GM23338 (cell line): Measurements from ENCODE around the gene MAPK8. TPM values are rescaled to one million over a fixed set of nuclear protein-coding genes. Genes with fewer than 3 reads are reported as not detected.

Source experiments
- ATAC-seq: fragments of 200-7000 bp; cut with Tn5 transposase; 3 replicates; pipeline ENCODE4 v1.9.1; 2020
- DNase-seq: peaks from one replicate; pipeline ENCODE4 v3.0.0-alpha.2; 2015; ENCODE audit warnings: low spot score
- H2AFZ ChIP-seq: fragments of 200-600 bp; sonication (generic); 2 replicates; pipeline ENCODE4 v1.8.0; 2016; ENCODE audit warnings: antibody characterized with exemption, mild to moderate bottlenecking, moderate library complexity
- H3F3A ChIP-seq: fragments of 200-600 bp; sonication (generic); replicated peaks from 2 replicates; pipeline ENCODE4 v1.8.0; 2017; ENCODE audit warnings: antibody characterized with exemption, mixed run types, low read depth
- H3K27ac ChIP-seq: fragments of 200-600 bp; sonication (generic); 2 replicates; pipeline ENCODE4 v1.6.1; 2016; ENCODE audit warnings: low read depth
- H3K27me3 ChIP-seq: fragments of 200-600 bp; sonication (generic); 2 replicates; pipeline ENCODE4 v1.8.0; 2016; ENCODE audit warnings: mild to moderate bottlenecking, mixed run types, moderate library complexity; ENCODE audit not compliant: insufficient read depth
- H3K36me3 ChIP-seq: fragments of 200-600 bp; sonication (generic); 2 replicates; pipeline ENCODE4 v1.8.0; 2016; ENCODE audit warnings: mild to moderate bottlenecking; ENCODE audit not compliant: insufficient read depth
- H3K4me1 ChIP-seq: fragments of 200-600 bp; sonication (generic); 2 replicates; pipeline ENCODE4 v1.8.0; 2016; ENCODE audit warnings: mild to moderate bottlenecking, moderate library complexity; ENCODE audit not compliant: insufficient read depth
- H3K4me2 ChIP-seq: fragments of 200-600 bp; sonication (generic); 2 replicates; pipeline ENCODE4 v1.7.1; 2017; ENCODE audit warnings: mixed run types
- H3K4me3 ChIP-seq: fragments of 200-600 bp; sonication (generic); 2 replicates; pipeline ENCODE4 v1.6.1; 2016; ENCODE audit warnings: mixed run types
- H3K79me2 ChIP-seq: fragments of 200-600 bp; sonication (generic); replicated peaks from 2 replicates; pipeline ENCODE4 v1.8.0; 2017; ENCODE audit warnings: mild to moderate bottlenecking; ENCODE audit not compliant: insufficient read depth
- H3K9me2 ChIP-seq: fragments of 200-600 bp; sonication (generic); 2 replicates; pipeline ENCODE4 v1.8.0; 2017; ENCODE audit not compliant: insufficient read depth
- H4K20me1 ChIP-seq: fragments of 200-600 bp; sonication (generic); replicated peaks from 2 replicates; pipeline ENCODE4 v1.8.0; 2017; ENCODE audit warnings: mild to moderate bottlenecking; ENCODE audit not compliant: insufficient read depth
- H3K27ac Mint-ChIP-seq: 2 replicates; pipeline ENCODE4 v1.8.0; 2020; ENCODE audit warnings: inconsistent platforms, mild to moderate bottlenecking, moderate library complexity, mixed read lengths
- H3K27me3 Mint-ChIP-seq: 3 replicates; pipeline ENCODE4 v1.8.0; 2022; ENCODE audit warnings: low read depth, mild to moderate bottlenecking, moderate library complexity, mixed read lengths, inconsistent platforms; ENCODE audit not compliant: insufficient read depth, poor library complexity
- H3K36me3 Mint-ChIP-seq: 3 replicates; pipeline ENCODE4 v1.8.0; 2021; ENCODE audit warnings: low read depth, mild to moderate bottlenecking, inconsistent platforms, moderate library complexity, mixed read lengths
- H3K4me1 Mint-ChIP-seq: 3 replicates; pipeline ENCODE4 v1.8.0; 2020; ENCODE audit warnings: mild to moderate bottlenecking, inconsistent platforms, mixed read lengths
- H3K4me3 Mint-ChIP-seq: 3 replicates; pipeline ENCODE4 v1.8.0; 2021; ENCODE audit warnings: moderate library complexity, mild to moderate bottlenecking, inconsistent platforms, mixed read lengths
- H3K9me3 Mint-ChIP-seq: 3 replicates; pipeline ENCODE4 v1.8.0; 2020; ENCODE audit warnings: moderate library complexity, mild to moderate bottlenecking, inconsistent platforms, mixed read lengths
- CREB1 ChIP-seq: fragments of 250-450 bp; sonication (Bioruptor Pico); IDR thresholded peaks from 2 replicates; pipeline ENCODE4 v1.5.0; 2020; ENCODE audit warnings: low read depth, mild to moderate bottlenecking, moderate library complexity
- CTCF ChIP-seq, 2 experiments: fragments of 200-600 bp in 1 of 2; sonication (generic) in 1 of 2; conservative IDR thresholded peaks; 2 replicates each; pipeline versions ENCODE4 v1.5.1 to v1.6.1; 2016 to 2017; ENCODE audit warnings: antibody characterized with exemption in 2 of 2, low read depth in 2 of 2, mild to moderate bottlenecking in 2 of 2, moderate library complexity in 1 of 2
- EZH2 ChIP-seq: fragments of 200-600 bp; sonication (generic); IDR thresholded peaks from one replicate; pipeline ENCODE4 v1.8.0; 2017; ENCODE audit warnings: antibody characterized with exemption, mild to moderate bottlenecking, low read depth; ENCODE audit not compliant: unreplicated experiment
- EZH2phosphoT487 ChIP-seq: fragments of 200-600 bp; sonication (generic); IDR thresholded peaks from one replicate; pipeline ENCODE4 v1.8.1; 2018; ENCODE audit warnings: antibody characterized with exemption; ENCODE audit not compliant: unreplicated experiment
- JUNB ChIP-seq: IDR thresholded peaks from one replicate; pipeline ENCODE4 v1.6.1; 2016; ENCODE audit warnings: antibody characterized with exemption; ENCODE audit not compliant: unreplicated experiment
- NANOG ChIP-seq: IDR thresholded peaks from 2 replicates; pipeline ENCODE4 v1.6.1; 2016; ENCODE audit warnings: antibody characterized with exemption, borderline replicate concordance
- POLR2AphosphoS5 ChIP-seq: IDR thresholded peaks from 2 replicates; pipeline ENCODE4 v1.6.1; 2016; ENCODE audit warnings: antibody characterized with exemption, low read depth
- REST ChIP-seq: IDR thresholded peaks from one replicate; pipeline ENCODE4 v1.6.1; 2018; ENCODE audit warnings: antibody characterized with exemption; ENCODE audit not compliant: unreplicated experiment
- STAT1 ChIP-seq: IDR thresholded peaks from one replicate; pipeline ENCODE4 v1.6.1; 2016; ENCODE audit warnings: antibody characterized with exemption; ENCODE audit not compliant: unreplicated experiment
- ZNF114 ChIP-seq: fragments of 250-450 bp; sonication (Bioruptor Pico); IDR thresholded peaks from 2 replicates; pipeline ENCODE4 v1.5.0; 2020; ENCODE audit warnings: mild to moderate bottlenecking, moderate library complexity
- ZNF331 ChIP-seq: fragments of 250-450 bp; sonication (Bioruptor Pico); IDR thresholded peaks from 2 replicates; pipeline ENCODE4 v1.5.0; 2020; ENCODE audit warnings: low read depth, mild to moderate bottlenecking, moderate library complexity
- ZNF462 ChIP-seq: fragments of 250-450 bp; sonication (Bioruptor Pico); IDR thresholded peaks from 2 replicates; pipeline ENCODE4 v1.5.0; 2020; ENCODE audit warnings: mild to moderate bottlenecking, moderate library complexity
- polyA plus RNA-seq: library from polyadenylated mRNA; unstranded; fragments of >200 nt; fragmentation: Nextera tagmentation; extraction: Ambion mirVana; gene quantifications from 2 replicates; pipeline ENCODE4 v1.2.1, GENCODE V29; 2016
- total RNA-seq: library from RNA; depleted of rRNA; stranded (reverse); fragments of >200 nt; shearing (Covaris generic); gene quantifications from 2 replicates; pipeline ENCODE4 v1.2.3, GENCODE V29; 2014
- TF ChIP-seq, protein P1 (sequence below): IDR thresholded peaks from 2 replicates; pipeline ENCODE4 v1.6.1; 2016; ENCODE audit warnings: antibody characterized with exemption

MAPK8 gene
- total and polyA plus RNA-seq, 2 experiments from 2014 or later: 52.4 to 73.6 TPM

GRCh38 chr10:48383393-48383792 lies 76.9 kb downstream of the MAPK8 start:
- ATAC-seq: no peak
- Histone ChIP-seq H2AFZ (no peak overlapping the region), H3K27ac (no peak overlapping the region), H3K79me2 (peaks cover 47% of the 10 kb centered on the region), H3K27me3 (no peaks in the 10 kb centered on the region), H3K4me2 (no peak overlapping the region), H3F3A (no peaks in the 10 kb centered on the region), H4K20me1 (0 out of 2 replicates have a peak, but pooled peaks cover 2% of the 10 kb centered on the region), H3K4me3 (no peak overlapping the region), H3K9me2 (no peaks in the 10 kb centered on the region), H3K36me3 (no peaks in the 10 kb centered on the region), H3K4me1 (peaks cover 12% of the 10 kb centered on the region)
- 0 out of 3 replicates have a peak, but pooled peaks cover 5% of the 10 kb centered on the region for H3K9me3 Mint-ChIP-seq
- peak overlapping the region; percentile 88; the same call in 1 of the 2 replicates for H3K27ac Mint-ChIP-seq
- peaks cover 5% of the 10 kb centered on the region; the same call in 2 of the 3 replicates for H3K36me3 Mint-ChIP-seq
- DNase-seq: no peak
- H3K4me1 Mint-ChIP-seq: peaks cover 17% of the 10 kb centered on the region; the same call in 2 of the 3 replicates
- TF ChIP-seq JUNB (no peak), POLR2AphosphoS5 (no peak), REST (no peak), ZNF331 (CRISPR knock-in tag) (no peak), CREB1 (CRISPR knock-in tag) (no peak), CTCF (conservative IDR thresholded peaks at IDR 0.05; ENCODE audit: low read depth in 2 of 2) (no peak), STAT1 (no peak), EZH2phosphoT487 (no peak), ZNF462 (no peak), ZNF114 (no peak), EZH2 (no peak), NANOG (no peak)
- TF ChIP-seq, protein P1, sequence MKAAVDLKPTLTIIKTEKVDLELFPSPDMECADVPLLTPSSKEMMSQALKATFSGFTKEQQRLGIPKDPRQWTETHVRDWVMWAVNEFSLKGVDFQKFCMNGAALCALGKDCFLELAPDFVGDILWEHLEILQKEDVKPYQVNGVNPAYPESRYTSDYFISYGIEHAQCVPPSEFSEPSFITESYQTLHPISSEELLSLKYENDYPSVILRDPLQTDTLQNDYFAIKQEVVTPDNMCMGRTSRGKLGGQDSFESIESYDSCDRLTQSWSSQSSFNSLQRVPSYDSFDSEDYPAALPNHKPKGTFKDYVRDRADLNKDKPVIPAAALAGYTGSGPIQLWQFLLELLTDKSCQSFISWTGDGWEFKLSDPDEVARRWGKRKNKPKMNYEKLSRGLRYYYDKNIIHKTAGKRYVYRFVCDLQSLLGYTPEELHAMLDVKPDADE: no peak
- no peaks in the 10 kb centered on the region for H3K27me3 Mint-ChIP-seq
- H3K4me3 Mint-ChIP-seq: no peak overlapping the region
